Testis (tissue), 3 donors: ENCODE measurements around the gene DRG2. TPM values are rescaled to one million over a fixed set of nuclear protein-coding genes. Genes with fewer than 3 reads are reported as not detected.
A peak's percentile ranks its signal among the peaks of the same experiment; 100 is the strongest.

Experiments
- DNase-seq: peaks from one replicate; pipeline ENCODE4 v3.0.0-alpha.2; 2019
- H3K27ac ChIP-seq, 2 donors: fragments of 200-600 bp; sonication (generic); one replicate each; pipeline ENCODE4 v1.5.1; 2019
- H3K27me3 ChIP-seq: fragments of 200-600 bp; sonication (generic); one replicate; pipeline ENCODE4 v1.5.1; 2019
- H3K36me3 ChIP-seq: fragments of 200-600 bp; sonication (generic); one replicate; pipeline ENCODE4 v1.5.1; 2017; ENCODE audit warnings: low read depth; ENCODE audit errors: missing control alignments
- H3K4me1 ChIP-seq: fragments of 200-600 bp; sonication (generic); one replicate; pipeline ENCODE4 v1.5.1; 2019
- H3K4me3 ChIP-seq, 2 donors: fragments of 200-600 bp; sonication (generic); one replicate each; pipeline ENCODE4 v1.5.1; 2017 to 2019
- H3K9me3 ChIP-seq: fragments of 200-600 bp; sonication (generic); one replicate; pipeline ENCODE4 v1.5.1; 2017
- CTCF ChIP-seq, 3 experiments: fragments of 450-650 bp in 2 of 3; fragments of 200-600 bp in 1 of 3; sonication (generic) in 1 of 3; IDR thresholded peaks; one replicate each; pipeline ENCODE4 v1.5.1; 2016 to 2019; ENCODE audit warnings: antibody characterized with exemption in 3 of 3, mild to moderate bottlenecking in 2 of 3, moderate library complexity in 1 of 3
- POLR2A ChIP-seq: fragments of 450-650 bp; IDR thresholded peaks from one replicate; pipeline ENCODE4 v1.6.1; 2017; ENCODE audit warnings: antibody characterized with exemption, mild to moderate bottlenecking, moderate library complexity
- WGBS, 2 donors: methylation state at CpG; one replicate each; pipeline ENCODE4 v1.1.5; 2018; 5-methylcytosine and 5-hydroxymethylcytosine counted together
- intact Hi-C: fragments of 100-400 bp; cut with DNase I; formaldehyde crosslinking; loops from one replicate; pipeline ENCODE4 v1.15.1; 2023; ENCODE audit warnings: low total_unique reads
- polyA plus RNA-seq: library from polyadenylated mRNA; stranded (reverse); fragments of 350-450 nt; fragmentation: Illumina TruSeq; extraction: RNeasy Lipid Tissue Mini Kit (QIAGEN cat#74804); gene quantifications from one replicate; pipeline ENCODE4 v1.2.3, GENCODE V29; 2014; ENCODE audit warnings: low read depth, low replicate concordance; ENCODE audit not compliant: insufficient read depth
- total RNA-seq, 2 donors: library from RNA; depleted of rRNA; stranded (reverse); fragments of >200 nt; gene quantifications; one replicate each; pipeline ENCODE4 v1.2.3, GENCODE V29; 2016

The DRG2 gene
- total and polyA plus RNA-seq, 3 donors from 2014 or later = 26.0 to 43.1 (median 42.9) TPM

GRCh38 chr17:18084256-18084655, 3.5 kb upstream of the DRG2 start:
- 89 to 96% methylated on average over 4 of the region's 4 CpGs for WGBS, 2 donors
- no peaks in the 10 kb centered on the region for H3K9me3 ChIP-seq
- no peak for DNase-seq
- TF ChIP-seq CTCF (IDR thresholded peaks at IDR 0.05) (no peak), POLR2A (no peak)
- H3K36me3 ChIP-seq = no peaks in the 10 kb centered on the region
- intact Hi-C loops = no loop called here
- no peak overlapping the region for H3K27ac ChIP-seq
- no peak overlapping the region for H3K4me3 ChIP-seq
- H3K4me1 ChIP-seq = peaks cover 6% of the 10 kb centered on the region
- H3K27me3 ChIP-seq = no peaks in the 10 kb centered on the region

- no peak for DNase-seq
- Histone ChIP-seq H3K27ac (no peak overlapping the region), H3K4me3 (no peak overlapping the region), H3K36me3 (no peaks in the 10 kb centered on the region), H3K9me3 (no peaks in the 10 kb centered on the region), H3K27me3 (no peaks in the 10 kb centered on the region), H3K4me1 (peaks cover 6% of the 10 kb centered on the region)
- TF ChIP-seq POLR2A = no peak
- no peak for TF ChIP-seq CTCF (IDR thresholded peaks at IDR 0.05)
- WGBS, 2 donors = 92 to 93% methylated on average over 2 of the region's 2 CpGs
- intact Hi-C loops = no loop called here
These were observed 1.9 kb downstream of the DRG2 start for GRCh38 chr17:18089613-18090012.

- WGBS, 2 donors = 72 to 75% methylated on average over 15 of the region's 15 CpGs
- intact Hi-C loops = no loop called here
- TF ChIP-seq POLR2A = no peak
- TF ChIP-seq CTCF (IDR thresholded peaks at IDR 0.05) = no peak
- Histone ChIP-seq H3K36me3 (no peaks in the 10 kb centered on the region), H3K4me3 (no peak overlapping the region), H3K27ac (no peak overlapping the region), H3K4me1 (no peaks in the 10 kb centered on the region), H3K9me3 (no peaks in the 10 kb centered on the region), H3K27me3 (no peaks in the 10 kb centered on the region)
- DNase-seq = peak; percentile 57
These were observed 6.1 kb downstream of the DRG2 start for GRCh38 chr17:18093616-18094408.

GRCh38 chr17:18094409-18094807, 6.7 kb downstream of the DRG2 start:
- Histone ChIP-seq H3K27ac (no peak overlapping the region), H3K4me1 (no peaks in the 10 kb centered on the region), H3K4me3 (no peak overlapping the region), H3K9me3 (no peaks in the 10 kb centered on the region), H3K27me3 (no peaks in the 10 kb centered on the region), H3K36me3 (no peaks in the 10 kb centered on the region)
- 94 to 97% methylated on average over 10 of the region's 10 CpGs for WGBS, 2 donors
- intact Hi-C loops = no loop called here
- DNase-seq = no peak
- no peak for TF ChIP-seq CTCF (IDR thresholded peaks at IDR 0.05)
- TF ChIP-seq POLR2A = no peak

- TF ChIP-seq CTCF (IDR thresholded peaks at IDR 0.05) = no peak
- no peak for TF ChIP-seq POLR2A
These were observed 11.8 kb downstream of the DRG2 start for GRCh38 chr17:18099516-18099915.

More at GRCh38 chr17:18099516-18099915, 11.8 kb downstream of the DRG2 start:
- Histone ChIP-seq H3K9me3 (no peaks in the 10 kb centered on the region), H3K4me3 (no peak overlapping the region), H3K27me3 (no peaks in the 10 kb centered on the region), H3K27ac (no peak overlapping the region), H3K4me1 (no peaks in the 10 kb centered on the region), H3K36me3 (no peaks in the 10 kb centered on the region)
- WGBS, 2 donors = 87 to 100% methylated on average over 2 to 14 of the region's 14 CpGs
- intact Hi-C loops = no loop called here
- no peak for DNase-seq
